Neural progenitor cell (in vitro differentiated cells): ENCODE data around the gene CBX6. TPM values are rescaled to one million over a fixed set of nuclear protein-coding genes. Genes with fewer than 3 reads are reported as not detected.

Experiments
- DNase-seq: peaks from one replicate; pipeline ENCODE4 v3.0.0-alpha.2; 2016; ENCODE audit warnings: low spot score
- H2AFZ ChIP-seq: fragments of 200-600 bp; sonication (generic); replicated peaks from 2 replicates; pipeline ENCODE4 v1.6.1; 2016; ENCODE audit warnings: antibody characterized with exemption
- H3F3A ChIP-seq: fragments of 200-600 bp; sonication (generic); 2 replicates; pipeline ENCODE4 v1.6.1; 2016; ENCODE audit warnings: antibody characterized with exemption, low read depth
- H3K27ac ChIP-seq: fragments of 200-600 bp; sonication (generic); 2 replicates; pipeline ENCODE4 v1.5.1; 2016; ENCODE audit warnings: mild to moderate bottlenecking
- H3K27me3 ChIP-seq: fragments of 200-600 bp; sonication (generic); 2 replicates; pipeline ENCODE4 v1.6.1; 2016; ENCODE audit warnings: mild to moderate bottlenecking, moderate library complexity
- H3K36me3 ChIP-seq: fragments of 200-600 bp; sonication (generic); 2 replicates; pipeline ENCODE4 v1.5.1; 2016
- H3K4me1 ChIP-seq: fragments of 200-600 bp; sonication (generic); 2 replicates; pipeline ENCODE4 v1.6.1; 2016; ENCODE audit warnings: mixed run types
- H3K4me2 ChIP-seq: fragments of 200-600 bp; sonication (generic); 2 replicates; pipeline ENCODE4 v1.6.1; 2016
- H3K4me3 ChIP-seq: fragments of 200-600 bp; sonication (generic); 2 replicates; pipeline ENCODE4 v1.5.1; 2016
- H3K79me2 ChIP-seq: fragments of 200-600 bp; sonication (generic); 2 replicates; pipeline ENCODE4 v1.6.1; 2016; ENCODE audit warnings: low read depth
- H3K9ac ChIP-seq: fragments of 200-600 bp; sonication (generic); 2 replicates; pipeline ENCODE4 v1.6.1; 2016
- H3K9me3 ChIP-seq: fragments of 200-600 bp; sonication (generic); 2 replicates; pipeline ENCODE4 v1.5.1; 2016; ENCODE audit warnings: low read depth
- H4K20me1 ChIP-seq: fragments of 200-600 bp; sonication (generic); 2 replicates; pipeline ENCODE4 v1.6.1; 2016; ENCODE audit warnings: low read depth
- H3K27ac Mint-ChIP-seq: 3 replicates; pipeline ENCODE4 v1.8.0; 2021; ENCODE audit warnings: mixed read lengths
- H3K27me3 Mint-ChIP-seq: 2 replicates; pipeline ENCODE4 v1.8.0; 2022; ENCODE audit warnings: low read depth, mild to moderate bottlenecking, inconsistent platforms, moderate library complexity, mixed read lengths; ENCODE audit not compliant: insufficient read depth
- H3K36me3 Mint-ChIP-seq: 3 replicates; pipeline ENCODE4 v1.8.0; 2021; ENCODE audit warnings: mixed read lengths
- H3K4me1 Mint-ChIP-seq: 3 replicates; pipeline ENCODE4 v1.8.0; 2021; ENCODE audit warnings: mixed read lengths
- H3K4me3 Mint-ChIP-seq: 3 replicates; pipeline ENCODE4 v1.8.0; 2021; ENCODE audit warnings: mild to moderate bottlenecking, moderate library complexity, mixed read lengths
- H3K9me3 Mint-ChIP-seq: 3 replicates; pipeline ENCODE4 v1.8.0; 2020; ENCODE audit warnings: mixed read lengths
- EZH2 ChIP-seq: fragments of 200-600 bp; sonication (generic); IDR thresholded peaks from 2 replicates; pipeline ENCODE4 v1.6.1; 2017; ENCODE audit warnings: antibody characterized with exemption, mild to moderate bottlenecking, moderate library complexity
- EZH2phosphoT487 ChIP-seq: fragments of 200-600 bp; sonication (generic); IDR thresholded peaks from 2 replicates; pipeline ENCODE4 v1.6.1; 2017; ENCODE audit warnings: antibody characterized with exemption
- total RNA-seq: library from RNA; depleted of rRNA; stranded (reverse); fragments of >200 nt; gene quantifications from 2 replicates; pipeline ENCODE4 v1.2.3, GENCODE V29; 2015; ENCODE audit warnings: low replicate concordance
- TF ChIP-seq, protein P1 (sequence below): fragments of 200-600 bp; sonication (generic); IDR thresholded peaks from 2 replicates; pipeline ENCODE4 v1.5.1; 2017; ENCODE audit warnings: antibody characterized with exemption, mild to moderate bottlenecking

CBX6 gene
- total RNA-seq, 1 donor from 2014 or later: 14.0 TPM

GRCh38 chr22:38881997-38882879, 10.2 kb upstream of the CBX6 start:
- peaks cover 6% of the 10 kb centered on the region for H3K4me1 Mint-ChIP-seq
- H3K79me2 ChIP-seq: no peaks in the 10 kb centered on the region
- H3K9me3 ChIP-seq: no peaks in the 10 kb centered on the region
- no peaks in the 10 kb centered on the region for H3K36me3 Mint-ChIP-seq
- no peaks in the 10 kb centered on the region for H3K27me3 ChIP-seq
- peak overlapping the region; percentile 73 for H3K27ac Mint-ChIP-seq
- DNase-seq: no peak
- no peaks in the 10 kb centered on the region for H3K27me3 Mint-ChIP-seq
- no peaks in the 10 kb centered on the region for H3K36me3 ChIP-seq
- TF ChIP-seq, protein P1, sequence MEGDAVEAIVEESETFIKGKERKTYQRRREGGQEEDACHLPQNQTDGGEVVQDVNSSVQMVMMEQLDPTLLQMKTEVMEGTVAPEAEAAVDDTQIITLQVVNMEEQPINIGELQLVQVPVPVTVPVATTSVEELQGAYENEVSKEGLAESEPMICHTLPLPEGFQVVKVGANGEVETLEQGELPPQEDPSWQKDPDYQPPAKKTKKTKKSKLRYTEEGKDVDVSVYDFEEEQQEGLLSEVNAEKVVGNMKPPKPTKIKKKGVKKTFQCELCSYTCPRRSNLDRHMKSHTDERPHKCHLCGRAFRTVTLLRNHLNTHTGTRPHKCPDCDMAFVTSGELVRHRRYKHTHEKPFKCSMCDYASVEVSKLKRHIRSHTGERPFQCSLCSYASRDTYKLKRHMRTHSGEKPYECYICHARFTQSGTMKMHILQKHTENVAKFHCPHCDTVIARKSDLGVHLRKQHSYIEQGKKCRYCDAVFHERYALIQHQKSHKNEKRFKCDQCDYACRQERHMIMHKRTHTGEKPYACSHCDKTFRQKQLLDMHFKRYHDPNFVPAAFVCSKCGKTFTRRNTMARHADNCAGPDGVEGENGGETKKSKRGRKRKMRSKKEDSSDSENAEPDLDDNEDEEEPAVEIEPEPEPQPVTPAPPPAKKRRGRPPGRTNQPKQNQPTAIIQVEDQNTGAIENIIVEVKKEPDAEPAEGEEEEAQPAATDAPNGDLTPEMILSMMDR: no peak
- no peak for TF ChIP-seq EZH2
- no peak for TF ChIP-seq EZH2phosphoT487
- H4K20me1 ChIP-seq: no peaks in the 10 kb centered on the region
- H3K9me3 Mint-ChIP-seq: no peaks in the 10 kb centered on the region
- H2AFZ ChIP-seq: no peak overlapping the region
- H3K4me2 ChIP-seq: no peak overlapping the region
- no peak overlapping the region for H3K9ac ChIP-seq
- no peaks in the 10 kb centered on the region for H3F3A ChIP-seq
- H3K4me1 ChIP-seq: no peaks in the 10 kb centered on the region
- H3K4me3 Mint-ChIP-seq: no peak overlapping the region
- H3K4me3 ChIP-seq: no peak overlapping the region
- no peak overlapping the region for H3K27ac ChIP-seq

GRCh38 chr22:38881464-38881871, 9.5 kb upstream of the CBX6 start:
- no peaks in the 10 kb centered on the region for H3K79me2 ChIP-seq
- no peak overlapping the region for H3K9ac ChIP-seq
- H4K20me1 ChIP-seq: no peaks in the 10 kb centered on the region
- no peaks in the 10 kb centered on the region for H3K9me3 ChIP-seq
- no peaks in the 10 kb centered on the region for H3K9me3 Mint-ChIP-seq
- no peak overlapping the region for H3K27ac Mint-ChIP-seq
- peaks cover 6% of the 10 kb centered on the region for H3K4me1 Mint-ChIP-seq
- no peak overlapping the region for H2AFZ ChIP-seq
- H3K27ac ChIP-seq: no peak overlapping the region
- no peaks in the 10 kb centered on the region for H3K27me3 ChIP-seq
- no peak overlapping the region for H3K4me3 ChIP-seq
- no peaks in the 10 kb centered on the region for H3K36me3 ChIP-seq
- H3K27me3 Mint-ChIP-seq: no peaks in the 10 kb centered on the region
- TF ChIP-seq, protein P1: no peak
- TF ChIP-seq EZH2phosphoT487: no peak
- TF ChIP-seq EZH2: no peak
- H3K4me1 ChIP-seq: no peaks in the 10 kb centered on the region
- H3F3A ChIP-seq: no peaks in the 10 kb centered on the region
- H3K4me2 ChIP-seq: no peak overlapping the region
- H3K4me3 Mint-ChIP-seq: no peak overlapping the region
- DNase-seq: no peak
- no peaks in the 10 kb centered on the region for H3K36me3 Mint-ChIP-seq

DNA sequence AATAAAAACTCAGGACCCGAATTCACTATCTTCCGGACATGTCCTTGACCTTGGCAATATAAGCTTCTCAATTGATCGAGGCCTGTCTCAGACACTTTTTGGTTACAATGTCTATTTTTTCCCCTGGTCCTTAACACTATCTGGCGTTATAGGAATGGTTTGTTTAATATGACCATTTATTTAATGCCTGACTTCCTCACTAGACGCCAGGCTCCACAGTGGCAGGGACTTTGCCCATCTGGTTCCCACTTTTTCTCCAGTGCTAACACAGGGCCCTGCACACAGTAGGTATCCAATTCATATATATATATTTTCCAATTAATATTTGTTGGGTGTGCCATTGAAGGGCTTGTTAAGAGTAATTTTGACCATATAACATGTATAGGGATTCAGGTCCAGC, 7.9 kb upstream of the CBX6 start:
- Histone ChIP-seq H3F3A (no peaks in the 10 kb centered on the region), H3K9ac (no peak overlapping the region), H3K27ac (no peak overlapping the region), H3K27me3 (no peaks in the 10 kb centered on the region), H3K79me2 (no peaks in the 10 kb centered on the region), H3K36me3 (no peaks in the 10 kb centered on the region), H3K4me1 (no peaks in the 10 kb centered on the region), H4K20me1 (no peaks in the 10 kb centered on the region), H3K4me2 (no peak overlapping the region), H2AFZ (no peak overlapping the region), H3K4me3 (no peak overlapping the region), H3K9me3 (no peaks in the 10 kb centered on the region)
- Mint-ChIP-seq H3K4me3 (no peak overlapping the region), H3K36me3 (no peaks in the 10 kb centered on the region), H3K27ac (no peak overlapping the region), H3K9me3 (no peaks in the 10 kb centered on the region), H3K4me1 (peaks cover 6% of the 10 kb centered on the region), H3K27me3 (peaks cover 2% of the 10 kb centered on the region)
- TF ChIP-seq, protein P1: no peak
- TF ChIP-seq EZH2phosphoT487 (no peak), EZH2 (no peak)
- DNase-seq: no peak
